HepG2 (cell line): Measurements from ENCODE around the gene ZFP82. TPM values are rescaled to one million over a fixed set of nuclear protein-coding genes. Genes with fewer than 3 reads are reported as not detected.

Source experiments
- ATAC-seq: fragments of 200-7000 bp; cut with Tn5 transposase; 3 replicates; pipeline ENCODE4 v1.9.1; 2020; ENCODE audit warnings: mild to moderate bottlenecking, moderate library complexity
- BruUV-seq: library from RNA; stranded (reverse); fragments of 400-500 nt; replicated peaks from 2 replicates; lab custom pipeline; 2021; lab: Mats Ljungman, UMichigan
- CTCF ChIA-PET: fragments of 300-600 bp; formaldehyde crosslinking; extraction: SDS; loops from one replicate; lab custom pipeline; 2021; ENCODE audit warnings: low total read pairs, inconsistent platforms, low intra/inter-chr PET ratio; lab: Yijun Ruan, JAX
- POLR2A ChIA-PET: fragments of 350-600 bp; sonication (Branson Sonifier 250); formaldehyde crosslinking; loops from one replicate; lab custom pipeline; 2020; ENCODE audit warnings: antibody characterized with exemption, inconsistent platforms; lab: Yijun Ruan, JAX
- DNase-seq: peaks from one replicate; pipeline ENCODE4 v3.0.0-alpha.2; 2015; ENCODE audit warnings: low spot score
- FAIRE-seq: peaks from 3 replicates; lab custom pipeline; 2011; peaks lifted over from hg19 to GRCh38; lab: Jason Lieb, UNC
- H2AFZ ChIP-seq: one replicate; pipeline ENCODE4 v1.6.1; 2011; ENCODE audit warnings: low read length, inconsistent platforms
- H3K27ac ChIP-seq: fragments of 300-600 bp; 3 replicates; pipeline ENCODE4 v1.8.0; 2011; ENCODE audit warnings: mixed run types, mild to moderate bottlenecking, mixed read lengths, low read length, inconsistent platforms; ENCODE audit not compliant: insufficient read depth; ENCODE audit errors: extremely low read length
- H3K27me3 ChIP-seq, 2 experiments: fragments of 200-600 bp in 1 of 2; 2 replicates in 1 of 2; 3 replicates in 1 of 2; pipeline versions ENCODE4 v1.6.0 to v1.8.0; 2011; ENCODE audit warnings: low read length in 2 of 2, mild to moderate bottlenecking in 2 of 2, moderate library complexity in 2 of 2, inconsistent platforms in 1 of 2; ENCODE audit not compliant: insufficient read depth in 2 of 2, control insufficient read depth in 1 of 2
- H3K36me3 ChIP-seq, 2 experiments: fragments of 200-600 bp in 1 of 2; replicated peaks in 1 of 2; 2 replicates in 1 of 2; 3 replicates in 1 of 2; pipeline versions ENCODE4 v1.5.1 to v1.8.0; 2011; ENCODE audit warnings: low read length in 2 of 2, inconsistent platforms in 1 of 2; ENCODE audit not compliant: insufficient read depth in 2 of 2, control insufficient read depth in 1 of 2
- H3K4me1 ChIP-seq: 2 replicates; pipeline ENCODE4 v1.5.1; 2012; ENCODE audit warnings: low read length, inconsistent platforms; ENCODE audit not compliant: insufficient read depth
- H3K4me2 ChIP-seq: 2 replicates; pipeline ENCODE4 v1.6.0; 2011; ENCODE audit warnings: low read depth, low read length, inconsistent platforms
- H3K4me3 ChIP-seq, 3 experiments: fragments of 200-600 bp in 1 of 3; sonication (generic), shearing (Covaris generic) in 1 of 3; replicated peaks in 1 of 3; 2 replicates each; pipeline ENCODE4 v1.5.1; 2011 to 2016; ENCODE audit warnings: low read length in 3 of 3, inconsistent platforms in 2 of 3, low read depth in 2 of 3, mild to moderate bottlenecking in 2 of 3, control low read depth in 1 of 3, mixed read lengths in 1 of 3; ENCODE audit not compliant: insufficient read depth in 1 of 3
- H3K79me2 ChIP-seq: one replicate; pipeline ENCODE4 v1.6.1; 2011; ENCODE audit warnings: low read length, inconsistent platforms; ENCODE audit not compliant: insufficient read depth
- H3K9ac ChIP-seq: 2 replicates; pipeline ENCODE4 v1.6.0; 2011; ENCODE audit warnings: mild to moderate bottlenecking, low read depth, low read length, inconsistent platforms; ENCODE audit not compliant: insufficient read depth
- H3K9me3 ChIP-seq: 2 replicates; pipeline ENCODE4 v1.5.1; 2012; ENCODE audit warnings: mild to moderate bottlenecking, low read length
- H4K20me1 ChIP-seq: 2 replicates; pipeline ENCODE4 v1.6.0; 2011; ENCODE audit warnings: inconsistent platforms, mild to moderate bottlenecking, low read length, moderate library complexity; ENCODE audit not compliant: insufficient read depth
- DNMT1 ChIP-seq: sonication (generic); formaldehyde crosslinking; IDR thresholded peaks from 2 replicates; pipeline ENCODE4 v1.5.1; 2020; ENCODE audit warnings: mild to moderate bottlenecking, missing genetic modification reagents
- FOXJ3 ChIP-seq: sonication (generic); formaldehyde crosslinking; IDR thresholded peaks from 2 replicates; pipeline ENCODE4 v1.4.0; 2020; ENCODE audit warnings: missing genetic modification reagents, mild to moderate bottlenecking, borderline replicate concordance
- FOXO4 ChIP-seq: sonication (generic); formaldehyde crosslinking; conservative IDR thresholded peaks from 2 replicates; pipeline ENCODE4 v1.8.1; 2023; ENCODE audit warnings: missing genetic modification reagents
- MYNN ChIP-seq: sonication (generic); formaldehyde crosslinking; IDR thresholded peaks from 2 replicates; pipeline ENCODE4 v1.4.0; 2020; ENCODE audit warnings: mild to moderate bottlenecking, low read depth, missing genetic modification reagents
- RFXANK ChIP-seq: IDR thresholded peaks from 2 replicates; pipeline ENCODE4 v1.6.1; 2016
- SRSF9 ChIP-seq: fragments of 200-400 bp; formaldehyde crosslinking; IDR thresholded peaks from 2 replicates; pipeline ENCODE4 v1.6.1; 2018; ENCODE audit warnings: borderline replicate concordance, mild to moderate bottlenecking, low read depth, low read length; ENCODE audit not compliant: insufficient read depth, poor library complexity, severe bottlenecking
- ZBTB7B ChIP-seq: sonication (generic); formaldehyde crosslinking; IDR thresholded peaks from 2 replicates; pipeline ENCODE4 v1.4.0; 2020; ENCODE audit warnings: missing genetic modification reagents
- ZMYM4 ChIP-seq: sonication (generic); formaldehyde crosslinking; IDR thresholded peaks from 2 replicates; pipeline ENCODE4 v1.8.1; 2023; ENCODE audit warnings: mild to moderate bottlenecking, missing genetic modification reagents
- ZNF501 ChIP-seq: sonication (generic); formaldehyde crosslinking; IDR thresholded peaks from 2 replicates; pipeline ENCODE4 v1.5.1; 2020; ENCODE audit warnings: mild to moderate bottlenecking, moderate library complexity, missing genetic modification reagents
- ZNF709 ChIP-seq: sonication (generic); formaldehyde crosslinking; IDR thresholded peaks from 2 replicates; pipeline ENCODE4 v1.5.0; 2020; ENCODE audit warnings: mild to moderate bottlenecking, missing genetic modification reagents
- ZNF747 ChIP-seq: sonication (generic); formaldehyde crosslinking; IDR thresholded peaks from 2 replicates; pipeline ENCODE4 v1.8.1; 2023; ENCODE audit warnings: missing genetic modification reagents, mild to moderate bottlenecking, borderline replicate concordance
- WGBS: methylation state at CpG from one replicate; pipeline ENCODE4 v1.1.6; 2017; ENCODE audit warnings: low lambda C conversion rate; 5-methylcytosine and 5-hydroxymethylcytosine counted together
- in situ Hi-C: cut with HindIII; loops from 2 replicates; pipeline ENCODE4 v1.10.0; 2017; ENCODE audit warnings: low pct_unique_long_range_greater_than_20kb; ENCODE audit not compliant: extremely low pct_ligation_motif_present
- intact Hi-C: fragments of 100-400 bp; cut with micrococcal nuclease; formaldehyde crosslinking; loops from one replicate; pipeline ENCODE4 v1.10.0; 2022; ENCODE audit not compliant: unreplicated experiment
- polyA plus RNA-seq, 8 experiments: library from polyadenylated mRNA; depleted of rRNA in 3 of 8; stranded (reverse) in 7 of 8; unstranded in 1 of 8; fragments of >200 nt; fragmentation: Illumina TruSeq in 4 of 8; extraction: Trizol in 4 of 8; gene quantifications; 2 replicates each; pipeline versions ENCODE4 v1.2.1 to v1.2.3, GENCODE V29; 2011 to 2016; ENCODE audit warnings: low read depth in 4 of 8, missing spikeins in 1 of 8, mixed read lengths in 1 of 8; ENCODE audit not compliant: insufficient read depth in 1 of 8
- total RNA-seq, 5 experiments: library from RNA; depleted of rRNA; stranded (reverse); fragments of >200 nt; fragmentation: Illumina TruSeq; extraction: Trizol; gene quantifications; 2 replicates each; pipeline ENCODE4 v1.2.3, GENCODE V29; 2016; ENCODE audit warnings: low read depth in 1 of 5

Gene ZFP82
- total and polyA plus RNA-seq, 2 of the 13 experiments (the other 11 are each of a cell fraction or from before 2014, with no cell fraction given) = 1.7 to 4.3 TPM

DNA sequence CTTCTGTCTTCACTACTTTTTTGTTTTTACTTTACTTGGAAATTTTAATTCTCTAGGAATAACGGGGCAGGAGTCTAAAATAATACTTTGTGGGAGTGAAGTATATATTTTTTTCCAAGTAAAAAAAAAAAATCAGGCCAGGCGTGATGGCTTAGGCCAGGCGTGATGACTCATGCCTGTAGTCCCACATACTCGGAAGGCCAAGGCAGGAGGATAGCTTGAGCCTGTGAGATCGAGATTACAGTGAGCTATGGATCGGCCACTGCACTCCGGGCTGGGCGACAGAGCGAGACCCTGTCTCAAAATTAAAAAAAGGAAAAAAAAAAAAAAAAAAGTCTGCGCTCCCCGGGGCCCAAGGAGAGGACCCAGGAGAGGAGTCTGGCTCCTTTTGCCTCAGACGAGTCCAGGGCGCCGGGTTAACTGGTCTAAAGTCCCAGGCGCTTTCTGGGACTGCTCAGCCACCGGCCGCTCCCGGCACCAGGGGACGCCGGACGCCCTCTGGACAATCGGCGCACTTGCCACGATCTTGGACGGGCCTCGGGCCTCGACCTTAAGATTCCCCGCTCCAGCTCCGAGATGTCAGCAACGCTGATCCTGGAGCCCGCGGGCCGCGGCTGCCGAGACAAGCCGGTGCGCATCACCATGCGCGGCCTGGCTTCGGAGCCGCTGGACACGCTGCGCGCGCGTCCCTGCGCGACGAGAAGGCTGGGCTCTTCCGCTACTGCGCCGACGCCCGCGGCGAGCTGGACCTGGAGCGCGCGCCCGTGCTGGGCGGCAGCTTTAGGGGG lies 2.7 kb upstream of the ZFP82 start:
- Histone ChIP-seq H3K9ac (no peak overlapping the region), H3K27me3 (no peaks in the 10 kb centered on the region; a peak in 1 of 5 replicates), H3K36me3 (no peaks in the 10 kb centered on the region), H3K4me2 (no peak overlapping the region), H3K79me2 (peaks cover 13% of the 10 kb centered on the region), H3K27ac (no peak overlapping the region), H4K20me1 (no peaks in the 10 kb centered on the region), H2AFZ (no peak overlapping the region), H3K4me3 (no peak overlapping the region)
- BruUV-seq = no TSS peak
- DNase-seq = no peak
- ChIA-PET POLR2A (interaction anchor here (1.2 kb wide), 1 partner anchor 68 kb away, joined by 4 read pairs; the partner anchor contains the start of gene ZNF566), CTCF (no interaction called here)
- in situ Hi-C loops = no loop called here
- no peak for ATAC-seq
- no peak for FAIRE-seq
- WGBS = 81% methylated on average over 46 of the region's 61 CpGs
- intact Hi-C loops = no loop called here
- TF ChIP-seq ZNF709 (no peak), ZBTB7B (CRISPR knock-in tag) (no peak), MYNN (CRISPR knock-in tag) (no peak), SRSF9 (no peak), DNMT1 (CRISPR knock-in tag) (no peak), FOXJ3 (CRISPR knock-in tag) (no peak), ZNF501 (no peak), ZMYM4 (CRISPR knock-in tag) (no peak), ZNF747 (CRISPR knock-in tag) (no peak), RFXANK (no peak), FOXO4 (CRISPR knock-in tag) (no peak)
- TF ChIP-seq, all 625 proteins: peak for 0
- H3K9me3 ChIP-seq = peaks cover 16% of the 10 kb centered on the region
- H3K4me1 ChIP-seq = peaks cover 9% of the 10 kb centered on the region; the same call in 1 of the 2 replicates
